ENCODE data around the gene XPO5.
"Not testable (repeated sequence)": the region's sequence is repeated elsewhere in the genome, so short reads cannot be mapped to it uniquely, and the experiment has no call there.

The XPO5 gene

DNA sequence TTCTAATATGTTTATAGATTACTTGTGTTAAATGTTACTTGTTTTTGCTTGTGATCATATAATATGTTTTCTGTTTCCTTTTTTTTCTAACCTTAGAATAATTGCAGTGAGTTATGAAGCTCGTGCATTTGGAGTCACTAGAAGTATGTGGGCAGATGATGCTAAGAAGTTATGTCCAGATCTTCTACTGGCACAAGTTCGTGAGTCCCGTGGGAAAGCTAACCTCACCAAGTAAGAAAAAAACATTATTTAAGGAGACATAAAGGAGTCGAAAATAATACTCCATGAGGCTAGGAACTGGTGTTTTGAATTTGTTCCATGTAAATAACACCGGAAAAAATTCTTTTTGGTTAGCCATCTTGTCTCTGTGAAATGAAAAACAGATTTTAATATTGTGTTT is 7.1 kb upstream of the XPO5 start:
- TF ChIP-seq, protein P1, sequence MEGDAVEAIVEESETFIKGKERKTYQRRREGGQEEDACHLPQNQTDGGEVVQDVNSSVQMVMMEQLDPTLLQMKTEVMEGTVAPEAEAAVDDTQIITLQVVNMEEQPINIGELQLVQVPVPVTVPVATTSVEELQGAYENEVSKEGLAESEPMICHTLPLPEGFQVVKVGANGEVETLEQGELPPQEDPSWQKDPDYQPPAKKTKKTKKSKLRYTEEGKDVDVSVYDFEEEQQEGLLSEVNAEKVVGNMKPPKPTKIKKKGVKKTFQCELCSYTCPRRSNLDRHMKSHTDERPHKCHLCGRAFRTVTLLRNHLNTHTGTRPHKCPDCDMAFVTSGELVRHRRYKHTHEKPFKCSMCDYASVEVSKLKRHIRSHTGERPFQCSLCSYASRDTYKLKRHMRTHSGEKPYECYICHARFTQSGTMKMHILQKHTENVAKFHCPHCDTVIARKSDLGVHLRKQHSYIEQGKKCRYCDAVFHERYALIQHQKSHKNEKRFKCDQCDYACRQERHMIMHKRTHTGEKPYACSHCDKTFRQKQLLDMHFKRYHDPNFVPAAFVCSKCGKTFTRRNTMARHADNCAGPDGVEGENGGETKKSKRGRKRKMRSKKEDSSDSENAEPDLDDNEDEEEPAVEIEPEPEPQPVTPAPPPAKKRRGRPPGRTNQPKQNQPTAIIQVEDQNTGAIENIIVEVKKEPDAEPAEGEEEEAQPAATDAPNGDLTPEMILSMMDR (IDR thresholded peaks at IDR 0.05; ENCODE audit: low read depth, low read length) = no peak

DNA sequence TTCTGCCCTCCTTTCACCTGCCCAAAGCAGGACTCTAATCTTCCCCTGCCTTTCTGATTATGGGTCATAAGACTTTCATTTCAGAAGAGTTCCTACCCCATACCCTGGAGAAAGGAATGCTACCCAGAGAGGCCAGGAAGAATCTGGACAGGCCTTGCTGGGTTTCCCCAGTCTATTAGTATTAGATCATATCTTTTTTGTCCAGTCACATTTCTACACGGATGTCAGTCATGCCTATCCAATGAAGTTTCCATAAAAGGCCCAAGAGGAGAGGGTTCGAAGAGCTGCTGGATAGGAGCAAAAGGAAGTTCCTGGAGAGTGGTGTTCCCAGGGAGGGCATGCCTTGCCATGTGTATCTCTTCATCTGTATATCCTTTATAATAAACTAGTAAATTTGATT is 3.3 kb upstream of the XPO5 start:
- TF ChIP-seq, protein P1 (IDR thresholded peaks at IDR 0.05; ENCODE audit: low read depth, low read length) = no peak

More for the DNA sequence above, 7.1 kb upstream of the XPO5 start:
- DNase-seq (ENCODE audit: extremely low read depth, low read depth) = no peak

DNA sequence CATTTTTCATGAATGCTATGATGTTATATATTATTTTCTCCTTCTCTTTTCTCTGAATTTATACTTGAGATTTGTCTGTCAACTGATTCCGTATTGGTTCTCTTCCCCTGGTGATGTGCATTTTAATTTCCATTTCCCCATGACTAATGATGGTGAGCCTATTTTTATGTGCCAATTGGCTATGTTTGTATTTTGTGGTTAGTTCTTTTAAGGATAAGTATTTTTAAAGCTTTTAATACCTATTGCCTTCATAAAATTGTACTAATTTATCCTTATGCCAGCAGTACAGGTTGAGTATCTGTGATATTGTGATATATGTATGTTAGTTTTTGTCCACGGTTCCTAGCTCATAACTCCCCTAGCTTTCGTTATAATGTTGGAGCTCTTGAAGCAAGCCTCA is 2.9 kb upstream of the XPO5 start:
- DNase-seq (ENCODE audit: extremely low read depth, low read depth) = no peak
- TF ChIP-seq, protein P1 (IDR thresholded peaks at IDR 0.05; ENCODE audit: low read depth, low read length) = no peak

More for the DNA sequence above, 3.3 kb upstream of the XPO5 start:
- DNase-seq (ENCODE audit: extremely low read depth, low read depth) = no peak

DNA sequence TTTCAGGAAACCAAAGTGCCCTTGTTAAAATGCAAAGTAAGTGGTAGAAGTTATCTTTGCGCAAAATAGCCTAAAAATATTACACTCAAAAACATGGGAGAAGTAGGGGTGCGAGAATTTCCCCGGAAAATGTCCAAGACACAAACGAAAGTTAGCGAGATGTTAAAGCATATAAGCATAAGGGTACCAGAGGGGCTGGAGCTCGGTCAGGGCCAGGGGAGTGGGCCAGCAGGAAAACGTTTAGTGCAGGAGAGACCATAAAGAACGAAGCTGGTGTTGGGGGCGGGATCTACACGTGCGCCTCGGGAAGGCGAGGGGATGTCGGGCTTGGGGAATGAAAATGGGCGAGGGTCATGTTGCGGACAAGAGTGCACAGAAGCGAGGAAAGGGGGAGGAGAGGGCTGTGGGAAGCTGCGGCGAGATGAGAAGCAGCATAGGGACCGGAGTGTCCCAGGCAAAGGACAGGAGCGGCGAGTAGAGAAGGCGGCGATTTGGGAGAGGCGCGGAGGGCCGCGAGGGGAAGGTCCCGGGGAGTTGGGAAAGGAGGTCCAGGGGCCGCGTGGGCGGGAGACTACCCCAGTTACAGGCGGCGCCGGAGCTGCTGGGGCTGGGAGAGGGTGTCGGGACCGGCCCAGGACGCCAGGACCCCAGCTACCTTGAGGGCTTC is 600 bp downstream of the XPO5 start:
- no peak for DNase-seq (ENCODE audit: extremely low read depth, low read depth)
- TF ChIP-seq, protein P1 (IDR thresholded peaks at IDR 0.05; ENCODE audit: low read depth, low read length) = no peak

DNA sequence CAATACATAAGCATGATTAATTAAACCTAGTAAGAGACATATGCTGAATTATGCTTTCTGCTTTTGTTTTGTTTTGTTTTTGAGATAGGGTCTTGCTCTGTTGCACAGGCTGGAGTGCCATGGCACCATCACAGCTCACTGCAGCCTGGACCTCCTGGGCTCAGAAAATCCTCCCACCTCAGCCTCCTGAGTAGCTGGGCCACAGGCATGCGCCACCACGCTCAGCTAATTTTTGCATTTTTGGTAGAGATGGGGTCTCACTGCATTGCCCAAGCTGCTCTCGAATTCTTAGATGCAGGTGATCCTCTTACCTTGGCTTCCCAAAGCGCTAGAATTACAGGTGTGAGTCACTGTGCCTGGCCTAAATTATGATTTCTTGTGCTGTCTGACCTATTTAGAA is 3.8 kb downstream of the XPO5 start:
- TF ChIP-seq, protein P1 (IDR thresholded peaks at IDR 0.05; ENCODE audit: low read depth, low read length) = no peak
- DNase-seq (ENCODE audit: extremely low read depth, low read depth) = no peak

DNA sequence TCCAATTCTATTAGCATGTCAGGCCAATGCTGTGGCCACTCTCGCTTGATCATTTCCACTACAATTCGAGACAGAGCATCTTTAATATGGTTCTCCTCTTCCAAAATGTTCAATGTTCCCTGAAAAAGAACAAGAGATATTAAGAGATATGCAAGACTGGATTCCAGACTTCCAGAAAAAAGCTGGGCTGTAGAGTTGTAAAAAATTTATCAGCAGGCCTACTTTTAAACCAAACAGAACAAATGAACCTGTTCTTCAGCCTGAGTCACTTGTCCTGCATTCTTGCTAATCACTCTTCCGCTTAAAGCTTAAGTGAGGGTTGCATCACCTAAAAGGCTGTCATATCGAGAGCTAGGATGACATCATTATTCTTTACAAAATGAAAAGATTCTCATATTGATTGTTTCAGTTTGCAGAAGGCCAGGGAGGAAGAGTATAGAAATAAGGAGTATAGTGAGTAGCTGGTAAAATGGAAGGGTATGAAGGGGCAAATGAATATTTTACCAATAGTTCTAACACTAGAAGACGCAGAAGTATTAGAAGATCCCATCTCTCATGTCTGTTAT is 4.9 kb downstream of the XPO5 start:
- TF ChIP-seq, protein P1 (IDR thresholded peaks at IDR 0.05; ENCODE audit: low read depth, low read length) = no peak
- DNase-seq (ENCODE audit: extremely low read depth, low read depth) = no peak

DNA sequence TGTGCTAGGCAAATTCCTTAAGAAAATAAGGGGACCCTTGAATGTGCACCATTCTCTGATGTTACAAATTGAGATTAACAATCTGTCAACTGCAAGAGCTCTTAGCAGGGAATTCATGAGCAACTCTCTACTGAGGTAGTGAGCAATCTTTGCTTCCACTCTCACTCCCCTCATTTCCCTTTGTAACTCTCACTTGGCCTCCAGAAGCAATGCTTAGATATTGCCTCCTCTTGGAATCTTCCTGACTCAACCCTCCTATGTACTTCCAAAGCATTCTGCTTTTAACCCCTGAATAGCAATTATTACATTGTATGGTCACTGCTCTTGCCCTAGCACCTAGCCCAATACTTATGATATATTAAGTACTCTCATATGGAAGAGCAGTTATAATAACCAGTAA is 16.5 kb downstream of the XPO5 start:
- TF ChIP-seq, protein P1 (IDR thresholded peaks at IDR 0.05; ENCODE audit: low read depth, low read length) = no peak
- DNase-seq (ENCODE audit: extremely low read depth, low read depth) = no peak

DNA sequence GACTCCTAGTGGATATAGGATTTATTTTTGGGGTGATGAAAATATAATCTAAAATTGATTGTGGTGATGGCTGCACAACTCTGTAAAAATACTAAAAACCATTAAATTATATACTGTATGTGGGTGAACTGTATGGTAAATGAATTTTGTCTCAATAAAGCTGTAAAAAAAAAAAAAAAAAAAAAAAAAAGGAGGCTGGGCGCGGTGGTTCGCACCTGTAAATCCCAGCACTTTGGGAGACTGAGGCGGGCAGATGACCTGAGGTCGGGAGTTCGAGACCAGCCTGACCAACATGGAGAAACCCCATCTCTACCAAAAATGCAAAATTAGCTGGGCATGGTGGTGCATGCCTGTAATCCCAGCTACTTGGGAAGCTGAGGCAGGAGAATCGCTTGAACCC is 18.2 kb downstream of the XPO5 start:
- DNase-seq (ENCODE audit: extremely low read depth, low read depth) = not testable (repeated sequence)

All from AG09319 (cell line).